ENCODE measurements around the gene SEPTIN3.

The SEPTIN3 gene

GRCh38 chr22:41976070-41976901, 7.0 kb downstream of the SEPTIN3 start:
- DNase-seq (ENCODE audit: low read depth, low spot score) = no peak

GRCh38 chr22:41976961-41977566, 7.8 kb downstream of the SEPTIN3 start:
- DNase-seq (ENCODE audit: low read depth, low spot score) = no peak

GRCh38 chr22:41978732-41979131, 9.5 kb downstream of the SEPTIN3 start:
- no peak for DNase-seq (ENCODE audit: low read depth, low spot score)

- no peak for DNase-seq (ENCODE audit: low read depth, low spot score)
These were observed 10.4 kb downstream of the SEPTIN3 start for GRCh38 chr22:41979423-41980250.

GRCh38 chr22:41982865-41983264, 13.6 kb downstream of the SEPTIN3 start:
- DNase-seq (ENCODE audit: low read depth, low spot score) = no peak

- DNase-seq (ENCODE audit: low read depth, low spot score) = no peak
These were observed 14.5 kb downstream of the SEPTIN3 start for GRCh38 chr22:41983513-41984405.

- DNase-seq (ENCODE audit: low read depth, low spot score) = no peak
These were observed 18.0 kb downstream of the SEPTIN3 start for GRCh38 chr22:41987276-41987675.

GRCh38 chr22:41989246-41989645, 20.0 kb downstream of the SEPTIN3 start:
- DNase-seq (ENCODE audit: low read depth, low spot score) = no peak

GRCh38 chr22:41991111-41991510, 21.9 kb downstream of the SEPTIN3 start:
- DNase-seq (ENCODE audit: low read depth, low spot score) = no peak

GRCh38 chr22:41992496-41992895, 23.3 kb downstream of the SEPTIN3 start:
- DNase-seq (ENCODE audit: low read depth, low spot score) = no peak

- no peak for DNase-seq (ENCODE audit: low read depth, low spot score)
These were observed 26.0 kb downstream of the SEPTIN3 start for GRCh38 chr22:41995211-41995610.

- no peak for DNase-seq (ENCODE audit: low read depth, low spot score)
These were observed 27.6 kb downstream of the SEPTIN3 start for GRCh38 chr22:41996826-41997225.

GRCh38 chr22:41998361-41999261, 29.4 kb downstream of the SEPTIN3 start, which contains the start of gene WBP2NL:
Gene WBP2NL (plus strand): TSS chr22:41998788. CDS start chr22:41998819, 31 bp downstream.
- DNase-seq (ENCODE audit: low read depth, low spot score) = peak; percentile 23

GRCh38 chr22:42000466-42000865, 31.2 kb downstream of the SEPTIN3 start:
- no peak for DNase-seq (ENCODE audit: low read depth, low spot score)

- DNase-seq (ENCODE audit: low read depth, low spot score) = no peak
These were observed 31.9 kb downstream of the SEPTIN3 start for GRCh38 chr22:42001121-42001520.

GRCh38 chr22:42001706-42002105, 32.5 kb downstream of the SEPTIN3 start:
- DNase-seq (ENCODE audit: low read depth, low spot score) = no peak

- no peak for DNase-seq (ENCODE audit: low read depth, low spot score)
These were observed 38.7 kb downstream of the SEPTIN3 start for GRCh38 chr22:42007922-42008321.

GRCh38 chr22:42010778-42011177, 41.5 kb downstream of the SEPTIN3 start:
- DNase-seq (ENCODE audit: low read depth, low spot score) = no peak

GRCh38 chr22:42013385-42013784, 44.1 kb downstream of the SEPTIN3 start:
- no peak for DNase-seq (ENCODE audit: low read depth, low spot score)

GRCh38 chr22:42016111-42016510, 46.9 kb downstream of the SEPTIN3 start:
- DNase-seq (ENCODE audit: low read depth, low spot score) = no peak

Measured in smooth muscle cell of the brain vasculature (primary cell).